ENCODE data around the gene PRR11. TPM values are rescaled to one million over a fixed set of nuclear protein-coding genes. Genes with fewer than 3 reads are reported as not detected.

The PRR11 gene
- total RNA-seq, result 1 to 10 TPM; 2.0 to 4.0 (median 2.9) TPM
- total RNA-seq (2013), result 1.5 TPM

GRCh38 chr17:59155439-59156177 lies at the start of gene PRR11:
TSS of gene PRR11 (plus strand) at chr17:59155746. CDS start at chr17:59169753, 14,007 bp downstream.
- DNase-seq (peak; percentile 84 to 99), ATAC-seq (peak; percentile 83 to 94 (median 85))
- H3K4me3 Mint-ChIP-seq, result no peak within 1 kb of the TSS
- Histone ChIP-seq H3K4me1 (ENCODE audit: control insufficient read depth, insufficient read depth, low read length) (peaks cover 19% of the 10 kb centered on the region), H3K36me3 (ENCODE audit: control insufficient read depth, insufficient read depth, low read length) (no peaks in the 10 kb centered on the region), H3K9me3 (ENCODE audit: control insufficient read depth, insufficient read depth, low read length) (no peaks in the 10 kb centered on the region), H3K27ac (ENCODE audit: low read length) (peak within 1 kb of the TSS; percentile 58), H3K27me3 (ENCODE audit: control insufficient read depth, insufficient read depth, low read length) (no peaks in the 10 kb centered on the region), H3K4me3 (ENCODE audit: low read length) (peak within 1 kb of the TSS; percentile 84)
- no peaks in the 10 kb centered on the region for H3K36me3 Mint-ChIP-seq
- TF ChIP-seq, protein P1, sequence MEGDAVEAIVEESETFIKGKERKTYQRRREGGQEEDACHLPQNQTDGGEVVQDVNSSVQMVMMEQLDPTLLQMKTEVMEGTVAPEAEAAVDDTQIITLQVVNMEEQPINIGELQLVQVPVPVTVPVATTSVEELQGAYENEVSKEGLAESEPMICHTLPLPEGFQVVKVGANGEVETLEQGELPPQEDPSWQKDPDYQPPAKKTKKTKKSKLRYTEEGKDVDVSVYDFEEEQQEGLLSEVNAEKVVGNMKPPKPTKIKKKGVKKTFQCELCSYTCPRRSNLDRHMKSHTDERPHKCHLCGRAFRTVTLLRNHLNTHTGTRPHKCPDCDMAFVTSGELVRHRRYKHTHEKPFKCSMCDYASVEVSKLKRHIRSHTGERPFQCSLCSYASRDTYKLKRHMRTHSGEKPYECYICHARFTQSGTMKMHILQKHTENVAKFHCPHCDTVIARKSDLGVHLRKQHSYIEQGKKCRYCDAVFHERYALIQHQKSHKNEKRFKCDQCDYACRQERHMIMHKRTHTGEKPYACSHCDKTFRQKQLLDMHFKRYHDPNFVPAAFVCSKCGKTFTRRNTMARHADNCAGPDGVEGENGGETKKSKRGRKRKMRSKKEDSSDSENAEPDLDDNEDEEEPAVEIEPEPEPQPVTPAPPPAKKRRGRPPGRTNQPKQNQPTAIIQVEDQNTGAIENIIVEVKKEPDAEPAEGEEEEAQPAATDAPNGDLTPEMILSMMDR (IDR thresholded peaks at IDR 0.05), result no peak
- under 1% methylated on average over 23 of the region's 25 CpGs for WGBS (ENCODE audit: insufficient coverage)
- no peaks in the 10 kb centered on the region for H3K27me3 Mint-ChIP-seq (ENCODE audit: low read depth in 2 of 2)
- intact Hi-C loops (cut with micrococcal nuclease), result loop anchor here (1.0 to 10.0 kb wide), 4 partner anchors 49 to 637 kb away; partner anchors contain the start of genes GDPD1 and TRIM37
- H3K4me1 Mint-ChIP-seq, result peaks cover 14 to 15% of the 10 kb centered on the region in 2 donors
- H3K9me3 Mint-ChIP-seq, result no peaks in the 10 kb centered on the region
- H3K27ac Mint-ChIP-seq, result no peak within 1 kb of the TSS

DNA sequence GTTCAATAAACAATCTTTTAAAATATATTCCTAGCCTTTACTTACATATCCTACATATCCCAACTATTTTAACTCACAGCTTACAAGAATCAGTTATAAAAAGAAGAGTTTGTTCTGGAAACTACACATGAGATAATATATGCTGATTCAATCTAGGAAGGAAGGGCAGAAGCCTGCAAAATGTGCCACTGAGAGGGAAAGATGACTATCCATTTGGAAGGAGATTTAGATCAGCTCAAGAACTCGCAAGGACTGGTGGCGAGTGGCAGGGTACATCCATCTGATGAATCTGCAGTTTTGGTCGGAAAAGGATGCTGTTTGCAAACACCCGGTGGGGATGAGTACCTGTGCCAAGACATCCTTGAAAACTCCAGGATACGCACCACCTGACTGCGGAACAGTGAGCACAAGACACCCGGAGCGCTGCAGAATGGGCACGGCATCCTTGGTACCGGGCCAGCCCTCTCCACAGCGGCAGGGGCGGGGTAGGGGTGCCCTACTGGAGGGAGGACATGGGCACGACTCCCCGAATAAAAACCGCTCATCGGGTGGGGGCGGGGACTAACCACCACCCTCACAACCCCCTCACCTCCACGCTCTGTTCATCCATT lies 49.6 kb upstream of the PRR11 start:
- peak overlapping the region; percentile 95 for H3K4me3 Mint-ChIP-seq
- Histone ChIP-seq H3K36me3 (ENCODE audit: control insufficient read depth, insufficient read depth, low read length) (peaks cover 2% of the 10 kb centered on the region), H3K27ac (ENCODE audit: low read length) (peak overlapping the region; percentile 90), H3K4me1 (ENCODE audit: control insufficient read depth, insufficient read depth, low read length) (peaks cover 14% of the 10 kb centered on the region), H3K9me3 (ENCODE audit: control insufficient read depth, insufficient read depth, low read length) (no peaks in the 10 kb centered on the region), H3K27me3 (ENCODE audit: control insufficient read depth, insufficient read depth, low read length) (no peaks in the 10 kb centered on the region), H3K4me3 (ENCODE audit: low read length) (peak overlapping the region; percentile 99)
- H3K9me3 Mint-ChIP-seq, result no peaks in the 10 kb centered on the region
- H3K27ac Mint-ChIP-seq, result peak overlapping the region; percentile 92 to 95
- TF ChIP-seq, protein P1 (IDR thresholded peaks at IDR 0.05), result no peak
- no peaks in the 10 kb centered on the region for H3K36me3 Mint-ChIP-seq
- WGBS (ENCODE audit: insufficient coverage), result 0% methylated on average over 18 of the region's 18 CpGs
- DNase-seq (peak in 1 of 2 donors; percentile 85), ATAC-seq (peak; percentile 21 to 50 (median 28))
- no peaks in the 10 kb centered on the region for H3K27me3 Mint-ChIP-seq (ENCODE audit: low read depth in 2 of 2)
- H3K4me1 Mint-ChIP-seq, result peaks cover 24 to 32% of the 10 kb centered on the region in 2 donors
- intact Hi-C loops (cut with micrococcal nuclease), result loop anchor here (1.0 to 5.0 kb wide), 3 partner anchors 49 to 589 kb away; partner anchors contain the start of genes PRR11, SKA2 and SMG8

DNA sequence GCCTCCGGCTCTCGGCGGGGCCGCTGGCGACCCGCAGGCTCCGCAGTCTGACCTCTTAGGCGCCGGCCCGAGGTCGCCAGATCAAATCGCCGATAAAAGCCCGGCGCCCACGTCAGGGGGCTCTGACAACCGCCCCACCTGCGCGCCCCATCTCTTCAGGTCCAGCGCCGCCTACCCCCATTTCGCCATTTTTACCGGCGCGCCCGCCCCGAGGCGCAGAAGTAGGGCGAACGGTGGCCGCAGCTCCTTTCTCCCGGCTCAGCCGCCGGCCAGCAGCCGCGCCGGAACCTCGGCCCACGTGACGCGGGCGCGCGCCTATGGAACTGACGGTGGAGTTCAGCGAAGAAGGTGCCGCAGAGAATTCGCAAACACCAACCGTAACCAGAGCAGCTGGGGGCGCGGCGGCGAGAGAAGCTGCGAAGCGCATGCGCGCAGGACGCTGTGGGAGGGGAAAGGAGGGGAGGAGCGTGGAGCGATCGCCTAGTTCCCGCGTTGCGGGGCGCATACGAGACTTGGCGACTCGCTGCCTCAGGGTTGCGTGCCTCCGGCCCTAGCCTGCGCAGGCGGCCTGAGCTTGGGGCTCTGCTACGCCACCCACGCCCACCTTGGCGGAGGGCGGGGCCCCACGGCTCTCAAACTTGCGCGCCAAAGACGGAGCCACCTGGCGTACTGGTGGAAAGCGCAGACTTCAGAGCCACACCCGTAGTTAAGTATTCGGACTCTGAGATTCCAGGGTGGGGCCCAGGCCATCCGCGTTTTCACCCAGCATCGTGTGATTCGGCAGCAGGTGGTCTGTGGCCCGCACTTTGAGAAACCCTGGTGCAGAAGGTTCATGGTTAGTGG lies 48.9 kb upstream of the PRR11 start, which contains the start of gene TRIM37:
Gene TRIM37 (minus strand): TSS at position 418 of the 843 bp plus-strand sequence. CDS start 419 bp downstream, outside the sequence.
- ATAC-seq (peak; percentile 96 to 100 (median 97)), DNase-seq (peak; percentile 97 to 100)
- peak within 1 kb of the TSS; percentile 90 for H3K27ac ChIP-seq (ENCODE audit: low read length)
- H3K4me1 ChIP-seq (ENCODE audit: control insufficient read depth, insufficient read depth, low read length), result peaks cover 14% of the 10 kb centered on the region
- Mint-ChIP-seq H3K27me3 (ENCODE audit: low read depth in 2 of 2) (no peaks in the 10 kb centered on the region), H3K4me1 (peaks cover 24 to 29% of the 10 kb centered on the region in 2 donors), H3K4me3 (peak within 1 kb of the TSS; percentile 95), H3K27ac (peak within 1 kb of the TSS; percentile 92 to 95), H3K36me3 (no peaks in the 10 kb centered on the region), H3K9me3 (no peaks in the 10 kb centered on the region)
- under 1% methylated on average over 89 of the region's 89 CpGs for WGBS (ENCODE audit: insufficient coverage)
- peaks cover 7% of the 10 kb centered on the region for H3K36me3 ChIP-seq (ENCODE audit: control insufficient read depth, insufficient read depth, low read length)
- TF ChIP-seq, protein P1 (IDR thresholded peaks at IDR 0.05), result no peak
- intact Hi-C loops (cut with micrococcal nuclease), result loop anchor here (1.0 to 5.0 kb wide), 3 partner anchors 49 to 589 kb away; partner anchors contain the start of genes PRR11, SKA2 and SMG8
- peak within 1 kb of the TSS; percentile 99 for H3K4me3 ChIP-seq (ENCODE audit: low read length)
- H3K9me3 ChIP-seq (ENCODE audit: control insufficient read depth, insufficient read depth, low read length), result no peaks in the 10 kb centered on the region
- no peaks in the 10 kb centered on the region for H3K27me3 ChIP-seq (ENCODE audit: control insufficient read depth, insufficient read depth, low read length)

Data from natural killer cell (primary cell).